ENCODE results near the gene GXYLT2.

GXYLT2 gene

GRCh38 chr3:72899349-72899765, 11.5 kb downstream of the GXYLT2 start:
- POLR2A ChIA-PET = no interaction called here
- TF ChIP-seq CTCF (IDR thresholded peaks at IDR 0.05; ENCODE audit: control extremely low read depth, extremely low read depth, low read depth, missing control alignments) = no peak
- CTCF ChIA-PET = interaction anchor here (1.2 kb wide), 1 partner anchor 54 kb away, joined by 3 read pairs; no protein-coding TSS in a partner anchor
- no peak for DNase-seq (ENCODE audit: extremely low spot score)

GRCh38 chr3:72900048-72900447, 12.2 kb downstream of the GXYLT2 start:
- ChIA-PET POLR2A (no interaction called here), CTCF (no interaction called here)
- TF ChIP-seq CTCF (IDR thresholded peaks at IDR 0.05; ENCODE audit: control extremely low read depth, extremely low read depth, low read depth, missing control alignments) = no peak
- DNase-seq (ENCODE audit: extremely low spot score) = no peak

GRCh38 chr3:72901840-72902239, 14.0 kb downstream of the GXYLT2 start:
- ChIA-PET POLR2A (no interaction called here), CTCF (no interaction called here)
- TF ChIP-seq CTCF (IDR thresholded peaks at IDR 0.05; ENCODE audit: control extremely low read depth, extremely low read depth, low read depth, missing control alignments) = no peak
- DNase-seq (ENCODE audit: extremely low spot score) = no peak

- CTCF ChIA-PET = interaction anchor here (1.4 kb wide), 1 partner anchor 1114 kb away, joined by 3 read pairs; no protein-coding TSS in a partner anchor
- TF ChIP-seq CTCF (IDR thresholded peaks at IDR 0.05; ENCODE audit: control extremely low read depth, extremely low read depth, low read depth, missing control alignments) = no peak
- POLR2A ChIA-PET = no interaction called here
These were observed 15.2 kb downstream of the GXYLT2 start for GRCh38 chr3:72903004-72903403.

GRCh38 chr3:72904163-72904562, 16.3 kb downstream of the GXYLT2 start:
- POLR2A ChIA-PET = no interaction called here
- no peak for DNase-seq (ENCODE audit: extremely low spot score)
- CTCF ChIA-PET = no interaction called here
- no peak for TF ChIP-seq CTCF (IDR thresholded peaks at IDR 0.05; ENCODE audit: control extremely low read depth, extremely low read depth, low read depth, missing control alignments)

More at GRCh38 chr3:72903004-72903403, 15.2 kb downstream of the GXYLT2 start:
- no peak for DNase-seq (ENCODE audit: extremely low spot score)

- POLR2A ChIA-PET = no interaction called here
- CTCF ChIA-PET = interaction anchor here (0.8 to 1.6 kb wide), 3 partner anchors 11 to 34 kb away, joined by 3 to 4 read pairs (median 3); partner anchors contain the start of gene GXYLT2
- no peak for DNase-seq (ENCODE audit: extremely low spot score)
These were observed 18.3 kb downstream of the GXYLT2 start for GRCh38 chr3:72906154-72906553.

More at GRCh38 chr3:72906154-72906553, 18.3 kb downstream of the GXYLT2 start:
- TF ChIP-seq CTCF (IDR thresholded peaks at IDR 0.05; ENCODE audit: control extremely low read depth, extremely low read depth, low read depth, missing control alignments) = no peak
